Stimulated activated CD8-positive, alpha-beta memory T cell treated with anti-CD3 and anti-CD28 coated beads, Interleukin-15, amount 100 ng/mL, for 4 hours (primary cell): Measurements from ENCODE around the gene DPH7.
"Not testable (repeated sequence)": the region's sequence is repeated elsewhere in the genome, so short reads cannot be mapped to it uniquely, and the experiment has no call there.

Source experiments
- DNase-seq, 2 donors: peaks; one replicate each; pipeline ENCODE4 v3.0.0-alpha.2; 2020; ENCODE audit warnings: low read depth in 2 of 2

DPH7 gene

GRCh38 chr9:137519553-137519952, 59.2 kb downstream of the DPH7 start:
- no peak for DNase-seq

GRCh38 chr9:137518661-137519459, 59.9 kb downstream of the DPH7 start:
- not testable (repeated sequence) for DNase-seq

- no peak for DNase-seq
Observed at GRCh38 chr9:137516144-137516917, 62.4 kb downstream of the DPH7 start.

- DNase-seq = no peak
Observed at GRCh38 chr9:137515338-137515724, 63.4 kb downstream of the DPH7 start.

- DNase-seq = no peak
Observed at GRCh38 chr9:137514691-137515337, 63.9 kb downstream of the DPH7 start.

- not testable (repeated sequence) for DNase-seq
Observed at GRCh38 chr9:137513801-137514570, 64.7 kb downstream of the DPH7 start.

GRCh38 chr9:137513136-137513535, 65.6 kb downstream of the DPH7 start:
- not testable (repeated sequence) for DNase-seq

GRCh38 chr9:137511758-137512463, 66.8 kb downstream of the DPH7 start:
- DNase-seq = no peak

- DNase-seq = not testable (repeated sequence)
Observed at GRCh38 chr9:137511126-137511525, 67.6 kb downstream of the DPH7 start.

GRCh38 chr9:137509198-137509597, 69.5 kb downstream of the DPH7 start:
- DNase-seq = no peak

GRCh38 chr9:137506702-137507171, 72.0 kb downstream of the DPH7 start:
- DNase-seq = no peak

- no peak for DNase-seq
Observed at GRCh38 chr9:137506274-137506673, 72.5 kb downstream of the DPH7 start.

GRCh38 chr9:137505421-137506140, 73.1 kb downstream of the DPH7 start:
- DNase-seq = no peak
